RCC 7860 (cell line): ENCODE data around the gene G6PD.
"Not testable (repeated sequence)": the region's sequence is repeated elsewhere in the genome, so short reads cannot be mapped to it uniquely, and the experiment has no call there.

Experiments used
- DNase-seq: peaks from one replicate; pipeline ENCODE4 v3.0.0-alpha.2; 2015; ENCODE audit warnings: low spot score
- FAIRE-seq: peaks from 2 replicates; lab custom pipeline; 2012; peaks lifted over from hg19 to GRCh38; lab: Jason Lieb, UNC

G6PD gene

GRCh38 chrX:154546354-154547244, at the start of gene G6PD:
Gene G6PD, minus strand, starts transcription at chrX:154546846. Its CDS starts 691 bp downstream, at chrX:154546155.
- DNase-seq, result peak; percentile 50
- FAIRE-seq, result no peak

- no peak for FAIRE-seq
- no peak for DNase-seq
Observed at GRCh38 chrX:154595559-154596249, 49.1 kb upstream of the G6PD start.

GRCh38 chrX:154594491-154594890, 47.8 kb upstream of the G6PD start:
- no peak for FAIRE-seq
- DNase-seq, result no peak

GRCh38 chrX:154593201-154593600, 46.6 kb upstream of the G6PD start:
- DNase-seq (no peak), FAIRE-seq (no peak)

GRCh38 chrX:154592505-154592904, 45.9 kb upstream of the G6PD start:
- FAIRE-seq, result no peak

GRCh38 chrX:154590415-154590814, 43.8 kb upstream of the G6PD start:
- peak; percentile 78 for FAIRE-seq
- not testable (repeated sequence) for DNase-seq

More at GRCh38 chrX:154592505-154592904, 45.9 kb upstream of the G6PD start:
- no peak for DNase-seq

GRCh38 chrX:154584585-154585183, 38.0 kb upstream of the G6PD start, which contains the start of gene CTAG1A:
Gene CTAG1A, plus strand, starts transcription at chrX:154585133. Its CDS starts 74 bp downstream, at chrX:154585207.
- not testable (repeated sequence) for DNase-seq, FAIRE-seq

- not testable (repeated sequence) for FAIRE-seq
Observed at GRCh38 chrX:154582994-154583393, 36.3 kb upstream of the G6PD start.

GRCh38 chrX:154575076-154575475, 28.4 kb upstream of the G6PD start:
- peak; percentile 58 for FAIRE-seq

More at GRCh38 chrX:154582994-154583393, 36.3 kb upstream of the G6PD start:
- DNase-seq, result not testable (repeated sequence)

GRCh38 chrX:154573061-154573460, 26.4 kb upstream of the G6PD start:
- FAIRE-seq, DNase-seq: not testable (repeated sequence)

More at GRCh38 chrX:154575076-154575475, 28.4 kb upstream of the G6PD start:
- DNase-seq, result not testable (repeated sequence)

- DNase-seq, FAIRE-seq: not testable (repeated sequence)
Observed at GRCh38 chrX:154570361-154570760, 23.7 kb upstream of the G6PD start.

- FAIRE-seq, DNase-seq: not testable (repeated sequence)
Observed at GRCh38 chrX:154562295-154562694, 15.6 kb upstream of the G6PD start.

GRCh38 chrX:154560326-154560725, 13.7 kb upstream of the G6PD start:
- DNase-seq, FAIRE-seq: not testable (repeated sequence)

GRCh38 chrX:154558896-154559295, 12.2 kb upstream of the G6PD start:
- not testable (repeated sequence) for FAIRE-seq

GRCh38 chrX:154558060-154558690, 11.5 kb upstream of the G6PD start:
- not testable (repeated sequence) for DNase-seq, FAIRE-seq

More at GRCh38 chrX:154558896-154559295, 12.2 kb upstream of the G6PD start:
- DNase-seq, result not testable (repeated sequence)

- DNase-seq, FAIRE-seq: not testable (repeated sequence)
Observed at GRCh38 chrX:154552112-154552806, 5.6 kb upstream of the G6PD start.

GRCh38 chrX:154549766-154550165, 3.1 kb upstream of the G6PD start:
- no peak for FAIRE-seq

GRCh38 chrX:154548028-154548316, 1.3 kb upstream of the G6PD start:
- FAIRE-seq (no peak), DNase-seq (peak; percentile 3)

More at GRCh38 chrX:154549766-154550165, 3.1 kb upstream of the G6PD start:
- no peak for DNase-seq

- FAIRE-seq, result peak; percentile 37
- DNase-seq, result peak; percentile 80
Observed at GRCh38 chrX:154547245-154548027, 790 bp upstream of the G6PD start, which contains the start of gene IKBKG. Gene IKBKG, plus strand, starts transcription at chrX:154547620. Its CDS starts 4,383 bp downstream, at chrX:154552003.
